Stimulated activated CD4-positive, alpha-beta T cell treated with anti-CD3 and anti-CD28 coated beads, TNF-alpha, amount 100 ng/mL, for 4 hours (primary cell): ENCODE results near the gene ABI3.
"Not testable (repeated sequence)": the region's sequence is repeated elsewhere in the genome, so short reads cannot be mapped to it uniquely, and the experiment has no call there.

Experiments used
- DNase-seq, 3 experiments: peaks; one replicate each; pipeline ENCODE4 v3.0.0-alpha.2; 2020; ENCODE audit warnings: low read depth in 3 of 3

ABI3 gene

GRCh38 chr17:49252148-49252695 lies 41.7 kb downstream of the ABI3 start:
- no peak for DNase-seq

GRCh38 chr17:49254066-49254465 lies 43.6 kb downstream of the ABI3 start:
- DNase-seq, result no peak

- no peak for DNase-seq
Measured at GRCh38 chr17:49255125-49255524, 44.6 kb downstream of the ABI3 start.

- DNase-seq, result no peak
Measured at GRCh38 chr17:49258394-49258793, 47.9 kb downstream of the ABI3 start.

- DNase-seq, result no peak
Measured at GRCh38 chr17:49259663-49260010, 49.1 kb downstream of the ABI3 start.

GRCh38 chr17:49260011-49260816 lies 49.7 kb downstream of the ABI3 start:
- DNase-seq, result peak; percentile 41 to 49 (median 45)

GRCh38 chr17:49260817-49261291 lies 50.3 kb downstream of the ABI3 start:
- DNase-seq, result peak in 1 of 3 experiments; percentile 20

GRCh38 chr17:49261540-49261939 lies 51.0 kb downstream of the ABI3 start:
- DNase-seq, result not testable (repeated sequence)

GRCh38 chr17:49266233-49266632 lies 55.7 kb downstream of the ABI3 start:
- DNase-seq, result no peak

- no peak for DNase-seq
Measured at GRCh38 chr17:49267912-49268311, 57.4 kb downstream of the ABI3 start.

- DNase-seq, result no peak
Measured at GRCh38 chr17:49269356-49269755, 58.8 kb downstream of the ABI3 start.
